ENCODE measurements around the gene CCDC91.
"Not testable (repeated sequence)": the region's sequence is repeated elsewhere in the genome, so short reads cannot be mapped to it uniquely, and the experiment has no call there.

The CCDC91 gene

DNA sequence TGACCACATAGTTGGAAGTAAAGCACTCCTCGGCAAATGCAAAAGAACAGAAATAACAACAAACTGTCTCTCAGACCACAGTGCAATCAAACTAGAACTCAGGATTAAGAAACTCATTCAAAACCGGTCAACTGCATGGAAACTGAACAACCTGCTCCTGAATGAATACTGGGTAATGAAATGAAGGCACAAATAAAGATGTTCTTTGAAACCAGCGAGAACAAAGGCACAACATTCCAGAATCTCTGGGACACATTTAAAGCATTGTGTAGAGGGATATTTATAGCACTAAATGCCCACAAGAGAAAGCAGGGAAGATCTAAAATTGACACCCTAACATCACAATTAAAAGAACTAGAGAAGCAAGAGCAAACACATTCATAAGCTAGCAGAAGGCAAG, 285.9 kb downstream of the CCDC91 start:
- not testable (repeated sequence) for DNase-seq

DNA sequence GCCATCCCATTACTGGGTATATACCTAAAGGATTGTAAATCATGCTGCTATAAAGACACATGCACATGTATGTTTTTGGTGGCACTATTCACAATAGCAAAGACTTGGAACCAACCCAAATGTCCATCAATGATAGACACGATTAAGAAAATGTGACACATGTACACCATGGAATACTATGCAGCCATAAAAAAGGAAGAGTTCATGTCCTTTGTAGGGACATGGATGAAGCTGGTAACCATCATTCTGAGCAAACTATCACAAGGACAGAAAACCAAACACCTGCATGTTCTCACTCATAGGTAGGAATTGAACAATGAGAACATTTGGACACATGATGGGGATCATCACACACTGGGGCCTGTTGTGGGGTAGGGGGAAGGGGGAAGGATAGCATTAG, 288.8 kb downstream of the CCDC91 start:
- not testable (repeated sequence) for DNase-seq

DNA sequence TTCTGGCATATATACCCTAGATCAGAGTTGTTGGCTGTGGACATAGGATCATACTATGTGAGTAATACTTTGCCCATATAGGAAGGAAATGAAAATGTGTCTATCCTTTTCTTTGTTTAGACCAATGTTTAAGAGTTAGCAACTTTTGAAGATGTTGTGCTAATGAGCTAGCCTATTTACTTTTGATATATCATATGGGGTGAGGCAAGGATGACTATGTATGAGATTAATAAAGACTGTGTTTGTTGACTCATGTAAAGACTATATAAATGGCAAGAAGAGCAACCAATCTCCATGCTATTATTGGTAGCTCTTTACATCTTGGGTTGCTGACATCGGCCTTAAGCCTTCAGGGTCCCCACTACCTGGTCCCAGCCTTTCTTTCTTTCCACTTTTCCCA, 289.4 kb downstream of the CCDC91 start:
- no peak for DNase-seq

DNA sequence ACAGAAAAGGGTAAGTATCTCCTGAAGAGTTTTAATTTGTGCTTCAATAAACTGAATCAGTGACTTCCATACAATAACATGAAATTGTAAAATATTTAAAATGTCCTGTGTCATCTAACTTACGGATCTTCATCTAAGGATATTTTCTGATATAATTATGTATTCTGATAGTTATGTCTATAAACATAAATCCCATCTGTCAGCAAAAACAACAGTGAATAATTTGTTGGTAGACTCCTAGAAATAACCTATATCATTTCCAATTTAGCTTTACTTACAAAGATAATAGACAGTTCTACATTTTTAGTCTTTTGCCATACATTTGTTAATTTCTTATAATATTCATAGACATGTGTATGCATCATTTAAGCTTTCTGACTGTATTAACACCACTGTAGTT, 293.9 kb downstream of the CCDC91 start:
- no peak for DNase-seq

DNA sequence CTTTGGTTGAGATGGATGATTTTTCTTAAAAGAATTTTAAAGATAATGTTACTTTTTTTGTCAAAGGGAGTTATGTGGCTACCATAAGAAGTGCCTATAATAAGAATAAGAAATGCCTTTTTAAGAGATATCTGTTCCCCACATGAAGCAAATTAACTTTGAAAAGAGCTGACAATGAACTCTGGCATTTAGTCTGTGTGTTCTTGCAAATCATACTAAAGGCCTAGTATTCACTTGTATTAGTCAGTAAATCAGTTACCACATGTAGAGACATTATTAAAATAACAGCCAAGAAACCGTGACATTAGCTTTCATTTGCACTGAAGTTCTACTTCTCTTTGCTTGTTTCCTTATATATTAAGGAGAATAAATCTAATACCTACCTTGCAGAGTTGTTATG, 296.3 kb downstream of the CCDC91 start:
- DNase-seq, result no peak

DNA sequence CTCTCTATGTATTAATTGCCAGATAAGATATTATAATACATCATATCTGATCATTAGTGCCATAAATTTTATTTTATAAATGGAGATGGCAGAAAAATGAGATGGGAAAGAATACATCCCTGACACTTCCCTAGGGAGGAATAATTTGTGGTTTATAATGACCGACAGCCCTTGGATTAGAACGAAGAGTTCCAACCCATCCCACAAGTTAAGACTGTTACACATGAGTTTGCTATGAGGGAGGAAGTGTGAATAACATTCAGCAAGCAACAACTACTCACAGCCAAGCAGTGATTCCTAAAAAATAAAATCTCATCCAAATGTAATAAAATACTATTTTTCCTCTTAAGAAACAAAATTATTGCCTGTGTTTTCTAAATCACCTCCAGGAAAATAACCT, 299.0 kb downstream of the CCDC91 start:
- DNase-seq, result no peak

DNA sequence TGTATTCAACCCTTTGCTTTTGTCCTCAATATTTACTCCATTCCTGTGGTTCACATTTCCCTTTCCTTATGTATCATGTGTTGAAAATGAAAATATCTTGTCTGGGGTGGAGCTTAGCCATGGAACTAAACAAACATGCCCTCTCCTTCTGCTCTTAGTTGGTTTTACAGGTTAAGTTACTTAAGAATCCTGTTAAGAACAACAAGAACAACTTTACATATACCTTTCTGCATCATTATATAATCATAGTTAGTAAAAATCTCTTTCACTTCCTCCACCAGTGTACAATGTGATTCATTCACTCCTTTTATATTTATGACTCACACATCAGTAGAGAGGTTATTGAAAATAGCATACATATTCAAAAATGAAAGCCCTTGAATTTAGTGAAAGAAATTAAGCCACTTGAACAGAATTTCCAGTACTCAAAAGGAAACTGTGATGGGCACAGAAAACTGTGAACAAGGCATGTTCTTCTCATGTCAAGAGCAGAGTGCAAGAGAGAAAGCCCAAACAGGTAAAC, 307.7 kb downstream of the CCDC91 start:
- no peak for DNase-seq

DNA sequence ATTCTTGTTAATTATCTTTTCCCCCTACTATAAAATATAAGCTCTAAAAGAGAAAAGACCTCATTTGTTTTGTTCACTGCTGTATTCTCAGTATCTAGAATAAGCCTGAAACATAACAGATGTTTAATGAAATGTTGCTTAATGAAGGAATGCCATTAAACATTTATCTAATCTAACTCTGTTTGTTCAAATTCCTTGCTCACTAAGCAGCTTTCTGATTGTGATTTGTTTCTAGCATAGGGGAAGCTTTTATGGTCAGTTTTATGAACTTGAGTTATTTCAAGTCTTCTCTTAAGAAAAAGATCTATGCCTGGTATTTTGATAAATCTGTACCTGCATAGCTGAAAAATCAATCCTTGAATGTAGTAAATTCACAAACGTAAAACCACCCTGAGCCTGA, 308.6 kb downstream of the CCDC91 start:
- DNase-seq, result no peak

DNA sequence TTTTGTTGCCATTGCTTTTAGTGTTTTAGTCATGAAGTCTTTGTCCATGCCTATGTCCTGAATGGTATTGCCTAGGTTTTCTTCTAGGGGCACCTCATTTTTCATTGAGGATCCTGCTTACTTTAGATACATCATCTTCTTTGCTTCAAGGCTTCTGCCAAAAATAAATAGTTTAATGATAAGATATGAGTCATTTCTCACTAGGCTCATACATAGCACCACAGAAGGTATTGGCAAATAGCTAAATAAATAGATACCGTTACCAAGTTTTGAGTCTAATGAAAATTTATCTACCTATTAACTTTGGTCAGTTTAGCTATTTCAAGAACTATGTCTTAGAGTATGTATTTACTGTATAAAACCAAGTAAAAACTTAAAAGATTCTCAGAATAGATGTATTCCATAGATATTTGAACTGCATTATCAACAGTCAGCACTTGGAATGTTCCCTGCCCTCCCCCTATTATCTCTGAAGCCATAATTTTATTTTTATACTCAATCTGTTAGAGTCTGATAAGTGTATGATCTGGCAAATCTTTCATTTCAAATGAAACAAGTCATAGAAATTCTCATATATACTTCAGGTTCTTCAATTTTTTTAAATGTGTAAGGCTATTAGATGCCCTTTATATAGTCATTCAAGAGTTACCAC, 310.2 kb downstream of the CCDC91 start:
- no peak for DNase-seq

DNA sequence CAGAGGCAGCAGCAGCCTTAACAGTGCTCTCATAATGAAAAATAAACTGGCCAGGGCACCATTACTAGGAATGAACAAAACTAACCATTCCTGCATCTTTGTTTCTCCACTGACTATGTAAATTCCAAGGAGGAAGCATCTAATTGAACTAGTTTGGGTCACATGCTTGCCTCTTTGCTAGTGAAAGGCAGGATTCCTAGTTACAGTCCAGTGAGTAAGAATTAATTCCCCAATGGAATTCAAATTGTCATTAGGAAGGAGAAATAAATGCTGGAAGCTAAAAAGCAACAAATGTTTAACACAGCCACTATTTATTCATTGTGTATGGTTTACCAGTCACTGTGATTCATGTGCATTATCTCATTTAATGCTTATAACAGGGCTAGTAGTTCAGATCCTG, 316.0 kb downstream of the CCDC91 start:
- DNase-seq, result no peak

DNA sequence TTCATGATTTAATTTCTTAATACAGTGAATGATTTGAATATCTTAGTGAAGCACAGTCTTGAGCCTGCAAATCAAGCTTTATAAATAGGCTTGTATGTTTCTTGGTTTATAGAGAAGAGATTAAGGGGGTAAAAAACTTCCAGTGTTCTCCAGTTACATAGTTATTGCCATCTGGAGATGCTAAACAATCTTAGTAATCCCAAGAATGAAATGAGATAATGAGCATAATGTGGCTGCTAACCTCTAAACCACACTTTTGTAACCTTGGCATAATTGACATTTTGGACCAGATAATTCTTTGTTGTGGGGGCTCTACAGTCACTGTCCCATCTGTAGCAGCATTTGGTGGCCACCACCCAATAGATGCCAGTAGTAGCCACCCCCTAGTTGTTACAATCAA, 316.8 kb downstream of the CCDC91 start:
- no peak for DNase-seq

DNA sequence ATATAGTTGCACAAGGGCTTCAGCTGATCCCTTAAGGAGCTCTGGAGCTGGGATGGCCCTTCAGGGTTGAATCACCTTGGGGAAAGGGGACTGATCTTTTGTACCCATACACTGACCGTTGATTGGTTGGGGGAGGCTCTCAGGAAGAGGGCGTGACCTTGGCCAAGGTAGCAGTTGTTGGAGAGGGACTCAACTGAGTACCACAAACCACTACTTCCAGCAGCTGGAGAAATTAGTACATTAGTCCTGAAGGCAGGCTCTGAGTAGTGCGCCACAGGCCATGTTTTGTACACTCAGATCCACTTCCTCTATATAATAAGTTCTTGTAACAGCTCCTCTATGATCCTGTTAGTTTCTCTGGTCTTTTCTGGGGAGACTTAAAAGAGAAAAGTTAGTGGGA, 317.6 kb downstream of the CCDC91 start:
- no peak for DNase-seq

DNA sequence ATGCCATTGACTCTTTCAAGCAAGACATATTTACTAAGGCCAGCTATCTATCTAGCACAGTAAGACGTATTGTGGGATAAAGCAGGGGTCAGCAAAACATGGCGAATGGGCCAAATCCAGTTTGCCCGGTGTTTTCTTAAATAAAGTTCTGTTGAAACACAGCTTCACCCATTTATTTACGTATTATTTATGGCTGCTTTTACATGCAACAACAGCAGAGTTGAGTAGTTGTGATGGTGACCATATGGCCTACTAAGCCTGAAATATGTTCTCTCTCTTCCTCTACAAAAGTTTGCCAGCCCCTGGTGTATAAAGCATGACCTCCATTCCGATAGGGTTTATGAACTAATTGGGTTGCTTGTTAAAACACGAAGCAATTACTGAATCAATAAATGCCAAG, 322.1 kb downstream of the CCDC91 start:
- DNase-seq, result no peak

DNA sequence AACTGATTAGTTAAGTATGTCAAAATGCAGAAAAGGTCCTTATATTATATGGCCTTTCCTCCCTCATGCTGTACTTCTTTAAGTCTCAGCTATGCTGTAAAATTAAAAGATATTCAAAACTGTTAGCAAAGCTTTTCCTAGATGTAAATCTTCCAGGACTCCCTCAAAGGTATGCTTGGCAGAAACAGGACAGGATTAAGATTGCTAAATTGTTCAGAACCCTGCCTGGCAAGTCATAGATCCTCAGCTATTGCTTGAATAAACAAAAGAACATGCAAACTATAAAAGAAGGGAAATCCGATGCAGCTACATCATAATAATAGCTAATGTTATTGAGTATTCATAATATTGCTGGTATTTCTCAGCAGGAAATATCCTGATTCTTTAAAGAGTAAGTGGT, 322.6 kb downstream of the CCDC91 start:
- no peak for DNase-seq

DNA sequence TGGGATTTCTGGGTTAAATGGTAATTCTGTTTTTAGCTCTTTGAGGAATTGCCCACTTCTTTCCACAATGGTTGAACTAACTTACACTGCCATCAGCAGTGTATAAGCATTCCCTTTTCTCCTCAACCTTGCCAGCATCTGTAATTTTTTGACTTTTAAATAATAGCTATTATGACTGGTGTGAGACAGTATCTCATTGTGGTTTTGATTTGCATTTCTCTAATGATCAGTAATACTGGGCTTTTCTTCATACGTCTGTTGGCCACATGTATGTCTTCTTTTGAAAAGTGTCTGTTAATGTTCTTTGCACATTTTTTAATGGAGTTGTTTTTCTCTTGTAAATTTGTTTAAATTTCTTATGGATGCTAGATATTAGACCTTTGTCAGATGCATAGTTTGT, 323.7 kb downstream of the CCDC91 start:
- no peak for DNase-seq

DNA sequence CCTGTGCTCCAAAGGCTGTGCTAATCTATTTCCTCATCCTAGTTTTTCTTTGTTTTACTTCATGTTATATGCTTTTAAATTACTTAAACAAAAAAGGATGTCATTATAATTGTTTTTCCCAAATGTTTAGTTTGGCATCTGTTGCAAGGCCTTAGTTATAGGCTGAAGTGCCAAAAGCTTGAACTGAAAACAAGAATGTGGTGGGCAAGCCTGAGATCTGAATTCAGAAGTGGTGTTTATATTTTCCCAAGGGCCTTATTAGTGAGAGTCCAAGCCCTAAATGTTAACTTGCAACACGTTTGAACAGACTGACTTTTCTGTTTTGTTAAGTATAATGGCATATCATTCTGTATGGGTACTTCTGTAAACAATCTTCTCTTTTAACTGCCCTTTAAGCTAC, 326.8 kb downstream of the CCDC91 start:
- no peak for DNase-seq

DNA sequence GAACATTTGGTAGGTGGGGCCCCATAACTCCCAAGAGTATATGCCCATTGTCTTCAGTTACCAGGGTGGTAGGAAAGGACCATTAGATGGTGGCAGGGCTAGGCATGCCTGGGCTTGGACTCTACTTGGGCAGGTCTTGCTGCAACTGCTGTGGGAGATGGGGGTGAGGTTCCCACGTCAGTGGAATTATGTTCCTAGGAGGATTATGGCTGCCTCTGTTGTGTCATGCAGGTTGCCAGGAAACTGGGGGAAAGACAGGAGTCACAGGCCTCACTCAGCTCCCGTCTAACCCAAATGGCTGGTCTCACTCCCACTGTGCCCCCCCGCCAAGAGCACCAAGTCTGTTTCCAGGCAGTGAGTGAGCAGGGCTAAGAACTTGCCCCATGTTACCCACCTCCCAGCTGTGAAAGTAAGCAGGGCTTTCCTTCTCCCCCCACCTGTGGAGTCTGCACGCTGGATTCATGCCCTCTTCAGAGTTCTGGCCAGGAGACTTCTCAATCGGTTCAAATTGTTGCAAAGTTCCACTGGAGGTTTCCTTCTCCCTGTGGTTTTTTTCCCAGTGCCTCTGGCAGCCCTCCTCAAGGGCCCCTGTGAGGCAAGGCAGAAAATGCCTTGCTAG, 337.5 kb downstream of the CCDC91 start:
- no peak for DNase-seq

DNA sequence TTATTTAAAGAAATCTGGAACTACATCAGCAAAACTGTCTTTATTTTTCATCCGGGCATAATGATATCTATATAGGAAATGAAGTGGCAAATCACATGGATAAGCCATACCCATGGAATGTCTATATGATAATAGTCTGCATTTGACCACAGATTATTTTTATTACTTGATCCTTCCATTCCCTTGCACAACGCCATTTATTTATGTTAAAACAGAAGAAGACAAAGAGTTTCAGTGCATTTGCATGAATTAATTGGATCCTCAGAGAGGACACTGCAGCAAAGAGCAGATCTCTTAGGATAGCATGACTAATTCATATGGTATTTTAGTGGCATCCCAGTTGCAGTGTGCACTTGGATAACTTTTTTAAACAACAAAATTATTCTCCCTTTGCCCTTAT, 345.0 kb downstream of the CCDC91 start:
- no peak for DNase-seq

DNA sequence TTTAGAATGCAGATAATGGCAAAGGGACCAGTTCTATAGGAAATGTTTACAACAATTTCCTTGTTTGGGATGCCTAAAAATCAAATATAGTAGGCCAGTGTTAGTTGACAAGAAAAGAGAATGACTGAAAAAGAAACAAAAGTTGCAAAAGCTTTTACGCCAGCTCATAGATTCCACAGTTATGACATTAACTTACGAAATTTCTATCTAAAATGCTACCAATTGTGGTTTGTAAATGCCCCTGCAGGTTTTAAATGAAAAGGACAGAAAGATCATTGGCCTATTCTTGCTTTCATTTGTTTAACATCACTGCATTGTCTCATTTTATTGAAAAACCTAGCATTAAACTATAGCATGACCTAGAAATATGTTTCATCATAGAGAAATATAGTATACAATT, 345.8 kb downstream of the CCDC91 start:
- no peak for DNase-seq

DNA sequence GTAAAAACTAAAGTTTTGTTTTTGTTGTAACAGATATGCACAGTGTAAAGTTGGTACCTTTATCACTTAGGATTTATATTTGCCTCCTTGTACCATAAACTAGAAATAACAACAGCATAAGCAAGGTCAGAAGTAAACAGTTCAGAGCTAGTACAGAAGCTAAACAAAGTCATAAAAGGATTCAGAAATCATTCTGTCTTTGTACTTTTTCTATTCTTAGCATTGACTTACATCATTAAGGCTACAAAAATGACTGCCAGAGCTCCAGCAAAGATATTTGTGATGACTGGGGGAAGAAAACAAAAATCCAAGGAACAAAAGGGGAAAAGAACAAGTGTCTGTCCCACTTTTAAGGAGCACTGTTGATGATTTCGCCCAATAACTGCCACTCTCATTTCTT, 347.2 kb downstream of the CCDC91 start:
- DNase-seq, result no peak

DNA sequence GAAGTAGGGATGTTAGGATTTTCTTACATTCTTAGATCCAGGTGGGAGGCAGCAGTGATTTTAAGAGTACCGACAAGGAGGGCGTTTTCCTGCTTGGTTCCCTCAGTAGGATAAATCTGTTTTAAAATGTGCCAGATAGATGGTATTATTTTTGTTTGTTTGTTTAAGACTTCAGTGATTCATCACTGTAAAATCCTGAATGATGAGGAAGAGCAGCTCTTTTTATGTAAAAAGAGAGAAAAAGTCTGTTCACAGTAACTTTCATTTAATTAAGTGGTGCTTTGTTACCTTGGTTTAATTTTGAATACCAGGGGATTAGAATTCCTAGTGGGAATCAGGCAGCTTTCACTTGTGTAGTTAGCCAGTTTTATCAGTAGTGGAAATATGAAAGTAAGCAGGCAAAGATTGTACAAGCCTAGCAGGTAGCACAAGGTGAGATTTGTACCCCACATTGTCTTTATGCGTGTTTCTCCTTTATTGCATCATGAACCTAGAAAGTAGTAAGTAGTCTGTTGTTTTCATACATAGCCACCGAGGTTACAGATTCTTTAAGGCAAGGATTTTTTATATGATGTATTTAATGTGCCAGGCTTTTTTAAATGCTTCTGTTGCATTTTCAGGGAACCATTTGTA, 349.6 kb downstream of the CCDC91 start:
- no peak for DNase-seq

DNA sequence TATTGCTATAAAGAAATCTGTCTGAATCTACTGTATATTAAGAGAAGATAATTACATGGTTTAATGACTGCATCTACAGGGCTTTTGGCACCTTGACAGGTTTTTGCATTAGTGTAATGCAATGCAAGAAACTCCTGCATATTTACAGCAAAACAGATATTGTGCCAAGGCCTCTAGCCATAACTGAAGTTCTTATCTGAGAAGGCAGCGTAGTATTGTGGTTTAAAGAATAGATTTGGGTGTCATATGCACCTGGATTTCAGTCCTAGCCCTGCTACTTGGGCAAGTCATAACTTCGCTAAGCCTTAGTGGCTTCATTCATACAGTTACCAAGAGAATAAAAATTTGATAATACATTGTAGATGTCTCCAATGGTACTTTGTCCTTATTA, 350.1 kb downstream of the CCDC91 start:
- no peak for DNase-seq

DNA sequence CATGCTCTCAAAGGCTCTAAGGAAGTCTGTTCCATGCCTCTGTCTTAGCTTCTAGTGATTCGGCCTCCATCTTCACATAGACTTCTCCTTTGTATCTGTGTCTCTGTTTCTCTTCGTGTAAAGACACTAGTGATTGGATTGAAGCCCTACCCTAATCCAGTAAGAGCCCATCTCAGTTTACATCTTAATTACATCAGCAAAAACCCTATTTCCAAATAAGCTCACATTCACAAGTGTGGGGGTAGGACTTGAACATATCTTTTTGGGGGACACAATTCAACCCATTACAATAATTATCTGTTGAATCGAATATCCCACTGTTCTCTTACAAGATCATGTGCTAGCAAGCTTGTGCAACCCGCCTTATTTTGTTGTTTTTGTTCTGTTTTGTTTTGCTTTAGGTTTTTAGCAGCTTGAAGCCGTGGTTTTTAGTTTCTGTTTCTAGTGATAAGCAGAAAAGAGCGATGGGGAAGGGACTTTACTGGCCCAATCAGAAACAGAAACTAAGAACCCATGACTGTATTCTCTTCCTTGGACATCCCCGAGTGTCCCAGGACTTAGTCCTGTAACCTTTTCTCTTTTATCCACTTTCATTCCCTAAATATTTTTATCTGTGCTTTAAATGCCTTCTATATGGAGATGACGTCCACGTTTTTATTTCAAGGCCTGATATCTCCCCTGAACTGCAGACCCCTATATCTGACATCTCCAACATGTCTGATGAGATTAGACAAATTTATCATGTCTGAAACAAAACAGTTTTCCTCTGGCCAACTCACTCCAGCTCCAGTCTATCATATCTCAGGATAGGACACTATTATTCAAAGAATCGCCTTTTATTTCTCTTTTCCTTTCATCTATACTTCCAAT, 353.0 kb downstream of the CCDC91 start:
- no peak for DNase-seq

Data from SHP77 (cell line).